Right cardiac atrium (tissue), 5 donors: ENCODE data around the gene NPLOC4. TPM values are rescaled to one million over a fixed set of nuclear protein-coding genes. Genes with fewer than 3 reads are reported as not detected.
"Not testable (repeated sequence)": the region's sequence is repeated elsewhere in the genome, so short reads cannot be mapped to it uniquely, and the experiment has no call there.

Experiments used
- ATAC-seq, 2 donors: fragments of 200-7000 bp; cut with Tn5 transposase; one replicate each; pipeline versions ENCODE4 v1.8.0 to v1.9.1; 2020; ENCODE audit warnings: moderate library complexity in 2 of 2, mild to moderate bottlenecking in 1 of 2
- DNase-seq, 3 donors: peaks; one replicate each; pipeline ENCODE4 v3.0.0-alpha.2; 2020
- H3K27ac ChIP-seq: one replicate; pipeline ENCODE4 v1.5.1; 2013; ENCODE audit warnings: mild to moderate bottlenecking, low read length, control low read depth, moderate library complexity
- H3K27me3 ChIP-seq: one replicate; pipeline ENCODE4 v1.6.1; 2013; ENCODE audit not compliant: control insufficient read depth, insufficient read depth
- H3K4me1 ChIP-seq: one replicate; pipeline ENCODE4 v1.6.1; 2013; ENCODE audit warnings: low read length; ENCODE audit not compliant: control insufficient read depth, insufficient read depth
- H3K4me3 ChIP-seq: one replicate; pipeline ENCODE4 v1.5.1; 2013; ENCODE audit warnings: low read length, control low read depth
- H3K9me3 ChIP-seq: one replicate; pipeline ENCODE4 v1.6.1; 2013; ENCODE audit warnings: low read length; ENCODE audit not compliant: control insufficient read depth
- WGBS: extraction: QIAGEN DNeasy Blood & Tissue Kit; methylation state at CpG from one replicate; pipeline ENCODE4 v1.1.7; 2013; 5-methylcytosine and 5-hydroxymethylcytosine counted together
- intact Hi-C, 4 donors: fragments of 100-400 bp; cut with DNase I; formaldehyde crosslinking; loops; one replicate each; pipeline versions ENCODE4 v1.11.0 to v1.14.0; 2022 to 2023
- polyA plus RNA-seq: library from polyadenylated mRNA; stranded (reverse); fragments of 200-250 nt; gene quantifications from one replicate; pipeline ENCODE4 v1.2.3, GENCODE V29; 2013
- total RNA-seq, 4 donors: library from RNA; stranded (reverse); fragmentation: NEBNext Ultra II Directional; extraction: Animal tissue kit (Norgen Biotek cat#: 25700); gene quantifications; one replicate each; pipeline ENCODE4 v1.2.1, GENCODE V29; 2021
- donor health status: healthy with polysubstance abuse.
- donor health status: DM: no; HTN: yes; CAD: no.
- donor health status: DM: no; HTN: no; CAD: no.
- donor health status: DM: no; HTN: yes; CAD: no; lungs with severe emphysema.
- donor health status: DM: yes; HTN: yes; CAD: no.

NPLOC4 gene
- total and polyA plus RNA-seq, 5 donors: 36.8 to 106 (median 85.1) TPM

DNA sequence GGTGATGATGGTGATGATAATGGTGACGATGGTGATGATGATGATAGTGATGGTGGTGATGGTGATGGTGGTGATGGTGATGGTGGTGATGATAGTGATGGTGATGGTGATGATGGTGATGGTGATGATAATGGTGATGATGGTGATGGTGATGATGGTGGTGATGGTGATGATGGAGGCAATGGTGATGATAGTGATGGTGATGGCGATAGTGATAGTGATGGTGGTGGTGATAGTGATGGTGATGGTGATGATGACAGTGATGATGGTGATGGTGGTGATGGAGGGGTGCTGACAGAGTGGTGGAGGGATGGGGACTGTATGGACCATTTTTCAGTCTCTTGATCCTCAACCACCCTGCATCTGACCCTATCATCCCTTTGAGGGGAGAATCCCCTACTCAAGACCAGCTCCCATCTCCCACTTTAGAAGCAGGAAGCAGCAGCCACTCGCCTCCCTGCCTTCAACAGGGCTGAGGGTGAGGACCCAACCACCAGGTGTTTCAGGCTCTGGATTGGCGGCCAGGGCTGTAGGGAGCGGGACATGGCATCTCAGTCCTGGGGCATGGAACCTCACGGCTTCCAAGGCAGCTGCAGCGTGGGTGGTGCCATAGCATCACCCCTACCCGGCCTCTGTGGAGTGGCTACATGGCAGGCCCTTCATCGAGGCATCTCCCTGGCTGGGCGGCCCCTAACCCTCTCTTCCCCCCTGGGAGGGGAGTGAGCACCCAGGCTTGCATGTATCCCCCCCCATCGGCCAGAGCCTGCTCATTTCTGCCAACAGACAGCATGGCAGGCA lies 104.2 kb downstream of the NPLOC4 start:
- Histone ChIP-seq H3K27ac (no peak overlapping the region), H3K27me3 (no peaks in the 10 kb centered on the region), H3K4me3 (no peak overlapping the region), H3K4me1 (no peaks in the 10 kb centered on the region), H3K9me3 (no peaks in the 10 kb centered on the region)
- peak in 2 of 3 donors; percentile 18 to 63 for DNase-seq
- 90% methylated on average over 11 of the region's 11 CpGs for WGBS
- no peak for ATAC-seq
- intact Hi-C loops: no loop called here

DNA sequence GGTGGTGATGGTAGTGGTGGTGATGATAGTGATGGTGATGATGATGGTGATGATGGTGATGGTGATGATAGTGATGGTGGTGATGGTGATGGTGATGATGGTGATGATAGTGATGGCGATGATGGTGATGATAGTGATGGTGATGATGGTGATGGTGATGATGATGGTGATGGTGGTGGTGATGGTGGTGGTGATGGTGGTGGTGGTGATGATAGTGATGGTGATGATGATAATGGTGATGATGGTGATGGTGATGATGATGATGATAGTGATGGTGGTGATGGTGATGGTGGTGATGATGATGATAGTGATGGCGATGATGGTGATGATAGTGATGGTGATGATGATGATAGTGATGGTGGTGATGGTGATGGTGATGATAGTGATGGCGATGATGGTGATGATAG lies 104.9 kb downstream of the NPLOC4 start:
- DNase-seq, H3K27me3 ChIP-seq, H3K9me3 ChIP-seq, H3K27ac ChIP-seq, H3K4me1 ChIP-seq, H3K4me3 ChIP-seq, intact Hi-C loops, ATAC-seq: not testable (repeated sequence)
- 97% methylated on average over 3 of the region's 3 CpGs for WGBS

DNA sequence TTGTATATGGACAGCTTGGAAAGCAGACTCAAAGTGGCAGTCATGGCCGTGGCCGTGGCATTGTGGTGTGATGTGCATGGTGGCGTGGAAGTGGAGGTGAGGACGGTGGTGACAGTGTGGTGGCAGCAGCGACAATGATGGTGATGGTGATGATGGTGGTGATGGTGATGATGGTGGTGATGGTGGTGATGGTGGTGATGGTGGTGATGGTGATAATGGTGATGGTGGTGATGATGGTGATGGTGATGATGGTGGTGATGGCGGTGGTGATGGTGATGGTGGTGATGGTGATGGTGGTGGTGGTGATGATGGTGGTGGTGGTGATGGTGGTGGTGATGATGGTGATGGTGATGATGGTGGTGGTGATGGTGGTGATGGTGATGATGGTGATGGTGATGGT lies 105.9 kb downstream of the NPLOC4 start:
- intact Hi-C loops, DNase-seq, H3K4me3 ChIP-seq, ATAC-seq, H3K27ac ChIP-seq, H3K4me1 ChIP-seq, H3K9me3 ChIP-seq, H3K27me3 ChIP-seq: not testable (repeated sequence)
- 88% methylated on average over 6 of the region's 6 CpGs for WGBS

DNA sequence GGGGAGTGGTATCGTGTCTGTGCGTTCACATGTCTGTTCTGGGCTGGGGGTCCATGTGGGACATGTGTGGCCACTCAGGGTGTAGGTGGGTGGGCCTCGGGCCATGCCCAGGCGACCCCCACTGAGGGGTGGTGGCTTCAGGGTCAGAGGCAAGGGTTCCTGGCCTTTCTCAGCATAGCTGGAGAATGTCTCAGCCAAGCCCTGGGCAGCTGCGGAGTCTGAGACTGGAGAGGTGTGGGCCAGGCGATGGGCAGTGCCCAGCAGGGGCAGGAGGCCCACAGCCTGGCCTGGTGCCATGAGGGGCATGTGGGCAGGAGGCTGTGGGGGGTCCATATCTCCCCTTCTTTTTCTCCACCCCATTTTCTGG lies 107.5 kb downstream of the NPLOC4 start:
- ATAC-seq: no peak
- no peaks in the 10 kb centered on the region for H3K27me3 ChIP-seq
- peak in 2 of 3 donors; percentile 24 to 45 for DNase-seq
- H3K9me3 ChIP-seq: no peaks in the 10 kb centered on the region
- intact Hi-C loops: no loop called here
- no peak overlapping the region for H3K4me3 ChIP-seq
- no peak overlapping the region for H3K27ac ChIP-seq
- 87% methylated on average over 6 of the region's 6 CpGs for WGBS
- H3K4me1 ChIP-seq: no peaks in the 10 kb centered on the region

DNA sequence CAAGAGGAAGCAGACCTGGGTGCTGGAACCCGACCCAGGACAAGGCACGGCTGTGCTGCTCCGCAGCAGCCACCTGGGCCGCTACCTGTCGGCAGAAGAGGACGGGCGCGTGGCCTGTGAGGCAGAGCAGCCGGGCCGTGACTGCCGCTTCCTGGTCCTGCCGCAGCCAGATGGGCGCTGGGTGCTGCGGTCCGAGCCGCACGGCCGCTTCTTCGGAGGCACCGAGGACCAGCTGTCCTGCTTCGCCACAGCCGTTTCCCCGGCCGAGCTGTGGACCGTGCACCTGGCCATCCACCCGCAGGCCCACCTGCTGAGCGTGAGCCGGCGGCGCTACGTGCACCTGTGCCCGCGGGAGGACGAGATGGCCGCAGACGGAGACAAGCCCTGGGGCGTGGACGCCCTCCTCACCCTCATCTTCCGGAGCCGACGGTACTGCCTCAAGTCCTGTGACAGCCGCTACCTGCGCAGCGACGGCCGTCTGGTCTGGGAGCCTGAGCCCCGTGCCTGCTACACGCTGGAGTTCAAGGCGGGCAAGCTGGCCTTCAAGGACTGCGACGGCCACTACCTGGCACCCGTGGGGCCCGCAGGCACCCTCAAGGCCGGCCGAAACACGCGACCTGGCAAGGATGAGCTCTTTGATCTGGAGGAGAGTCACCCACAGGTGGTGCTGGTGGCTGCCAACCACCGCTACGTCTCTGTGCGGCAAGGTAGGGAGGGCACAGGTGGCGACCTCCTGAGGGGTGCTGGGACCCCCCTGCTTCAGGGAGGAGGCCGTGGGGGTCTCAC lies 108.1 kb downstream of the NPLOC4 start:
- no peaks in the 10 kb centered on the region for H3K4me1 ChIP-seq
- H3K4me3 ChIP-seq: no peak overlapping the region
- no peaks in the 10 kb centered on the region for H3K27me3 ChIP-seq
- H3K27ac ChIP-seq: no peak overlapping the region
- WGBS: 90% methylated on average over 62 of the region's 62 CpGs
- no peak for ATAC-seq
- no peaks in the 10 kb centered on the region for H3K9me3 ChIP-seq
- DNase-seq: peak in 2 of 3 donors; percentile 54
- intact Hi-C loops: no loop called here

DNA sequence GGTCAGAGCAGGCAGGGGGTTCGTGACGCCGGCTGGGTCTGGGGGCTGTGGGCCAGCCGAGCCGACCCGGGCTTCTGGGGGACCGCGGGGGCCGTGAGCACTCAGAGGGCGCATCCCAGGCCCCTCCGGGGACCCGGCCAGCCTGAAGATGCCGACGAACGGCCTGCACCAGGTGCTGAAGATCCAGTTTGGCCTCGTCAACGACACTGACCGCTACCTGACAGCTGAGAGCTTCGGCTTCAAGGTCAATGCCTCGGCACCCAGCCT lies 108.6 kb downstream of the NPLOC4 start:
- peak in 2 of 3 donors; percentile 43 to 57 for DNase-seq
- intact Hi-C loops: no loop called here
- H3K27ac ChIP-seq: no peak overlapping the region
- no peak for ATAC-seq
- H3K9me3 ChIP-seq: no peaks in the 10 kb centered on the region
- H3K4me3 ChIP-seq: no peak overlapping the region
- no peaks in the 10 kb centered on the region for H3K4me1 ChIP-seq
- H3K27me3 ChIP-seq: no peaks in the 10 kb centered on the region
- WGBS: 54% methylated on average over 20 of the region's 20 CpGs

DNA sequence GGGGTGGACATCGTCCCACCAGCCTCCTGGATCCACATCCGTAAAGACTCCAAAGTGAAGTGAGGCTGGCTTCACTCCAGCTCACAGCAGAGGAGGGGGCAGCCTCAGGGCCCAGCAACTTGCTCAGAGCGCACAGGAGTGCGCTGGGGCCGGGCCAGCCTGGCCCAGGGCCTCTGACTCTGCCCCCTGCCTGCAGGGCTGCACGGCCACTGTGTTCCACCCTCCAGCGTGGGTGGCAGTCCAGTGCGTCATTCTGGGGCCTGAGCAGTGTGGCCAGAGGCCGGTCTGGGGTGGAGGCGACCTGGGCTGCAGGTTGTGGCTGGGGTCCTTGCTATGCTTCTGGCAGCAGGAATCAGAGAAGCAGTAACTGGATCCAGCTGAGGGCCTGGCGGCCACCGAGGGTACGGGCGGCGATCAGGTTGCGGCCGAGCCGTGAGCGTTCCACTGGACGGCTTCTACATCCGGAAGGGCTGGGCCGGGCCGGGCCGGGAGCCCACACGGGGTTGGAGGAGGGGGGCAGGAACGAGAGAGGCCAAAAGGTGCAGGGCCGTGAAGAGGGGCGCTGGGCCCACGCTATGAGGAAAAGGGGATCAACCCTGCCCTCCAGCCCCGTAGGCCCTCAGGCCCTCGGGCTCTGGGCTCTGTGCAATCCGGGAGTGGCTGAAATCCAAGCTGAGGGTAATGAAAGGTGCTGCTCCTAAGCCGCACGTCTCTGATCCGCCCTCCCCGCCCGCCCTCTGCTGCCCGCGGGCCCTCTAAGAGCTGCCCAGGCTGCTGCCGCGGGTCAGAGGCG lies 109.1 kb downstream of the NPLOC4 start, which contains the start of gene FSCN2:
Gene FSCN2, plus strand, starts transcription at position 787 of the 793 bp plus-strand sequence. CDS start 155 bp downstream, outside the sequence.
- H3K4me1 ChIP-seq: no peaks in the 10 kb centered on the region
- peak in 1 of 2 donors; percentile 42 for ATAC-seq
- H3K27ac ChIP-seq: no peak within 1 kb of the TSS
- intact Hi-C loops: no loop called here
- H3K27me3 ChIP-seq: no peaks in the 10 kb centered on the region
- no peaks in the 10 kb centered on the region for H3K9me3 ChIP-seq
- H3K4me3 ChIP-seq: no peak within 1 kb of the TSS
- DNase-seq: peak in 2 of 3 donors; percentile 53 to 66
- 40% methylated on average over 42 of the region's 42 CpGs for WGBS

DNA sequence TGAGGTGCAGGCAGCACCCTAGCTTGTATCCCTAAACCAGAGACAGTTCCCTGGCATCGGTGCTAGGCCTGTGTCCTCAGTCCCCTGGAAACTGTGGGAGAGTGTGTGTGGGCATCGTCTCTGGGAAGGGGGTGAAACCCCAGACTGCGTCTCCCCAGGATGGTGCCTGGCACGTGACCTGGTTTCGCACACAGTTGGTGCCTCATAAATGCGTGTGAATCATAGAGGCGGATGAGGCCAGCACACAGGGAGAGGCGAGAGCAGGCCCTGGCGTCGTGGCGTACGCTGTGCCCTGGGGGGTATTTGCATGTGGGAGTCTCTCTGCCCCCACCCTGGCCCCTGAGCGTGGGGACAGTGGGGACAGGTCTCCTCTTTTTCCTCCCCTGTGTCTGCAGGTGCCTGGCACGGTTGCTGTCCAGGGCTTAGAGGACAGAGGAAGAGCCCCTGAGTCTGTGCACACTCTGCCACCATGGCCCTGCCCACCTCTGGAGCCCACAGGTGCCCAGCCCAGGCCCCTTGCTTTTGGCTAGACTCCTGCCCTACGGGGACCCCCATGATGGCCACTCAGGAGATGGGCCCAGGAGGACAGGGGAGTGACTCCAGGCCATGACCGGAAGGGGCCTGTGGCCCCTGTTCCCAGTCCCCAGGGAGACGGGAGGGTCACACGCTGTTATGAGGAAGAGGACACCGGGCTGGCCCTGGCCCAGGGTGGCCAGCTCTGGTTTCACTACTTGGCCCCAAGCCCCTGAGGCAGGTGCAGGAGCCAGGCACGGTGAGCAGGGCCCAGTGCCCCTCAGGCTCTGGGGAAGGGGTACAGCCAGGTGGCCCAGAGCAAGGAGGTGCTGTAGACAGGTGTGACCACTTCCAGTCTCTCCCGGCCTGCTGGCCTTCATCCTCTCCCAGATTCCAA lies 110.0 kb downstream of the NPLOC4 start:
- H3K4me1 ChIP-seq: no peaks in the 10 kb centered on the region
- no peak overlapping the region for H3K27ac ChIP-seq
- intact Hi-C loops: no loop called here
- no peak overlapping the region for H3K4me3 ChIP-seq
- no peaks in the 10 kb centered on the region for H3K9me3 ChIP-seq
- DNase-seq (peak in 2 of 3 donors; percentile 29 to 52), ATAC-seq (no peak)
- WGBS: 84% methylated on average over 21 of the region's 21 CpGs
- H3K27me3 ChIP-seq: no peaks in the 10 kb centered on the region

DNA sequence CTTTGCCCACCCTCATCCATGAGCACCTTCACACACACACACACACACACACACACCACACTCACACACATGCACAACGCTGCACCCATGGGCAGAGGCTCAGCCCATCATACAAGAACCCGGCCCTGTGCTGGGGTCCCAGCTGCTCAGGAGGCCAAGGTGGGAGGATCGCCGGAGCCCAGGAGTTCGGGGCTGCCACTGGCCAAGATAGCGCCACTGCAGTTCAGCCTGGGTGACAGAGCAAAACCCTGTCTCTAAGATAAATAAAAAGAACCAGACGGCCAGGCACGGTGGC lies 112.1 kb downstream of the NPLOC4 start:
- Histone ChIP-seq H3K27me3 (no peaks in the 10 kb centered on the region), H3K9me3 (no peaks in the 10 kb centered on the region), H3K4me3 (no peak overlapping the region), H3K4me1 (no peaks in the 10 kb centered on the region), H3K27ac (no peak overlapping the region)
- ATAC-seq: no peak
- peak in 2 of 3 donors; percentile 10 to 20 for DNase-seq
- intact Hi-C loops: no loop called here
- 92% methylated on average over 8 of the region's 8 CpGs for WGBS

DNA sequence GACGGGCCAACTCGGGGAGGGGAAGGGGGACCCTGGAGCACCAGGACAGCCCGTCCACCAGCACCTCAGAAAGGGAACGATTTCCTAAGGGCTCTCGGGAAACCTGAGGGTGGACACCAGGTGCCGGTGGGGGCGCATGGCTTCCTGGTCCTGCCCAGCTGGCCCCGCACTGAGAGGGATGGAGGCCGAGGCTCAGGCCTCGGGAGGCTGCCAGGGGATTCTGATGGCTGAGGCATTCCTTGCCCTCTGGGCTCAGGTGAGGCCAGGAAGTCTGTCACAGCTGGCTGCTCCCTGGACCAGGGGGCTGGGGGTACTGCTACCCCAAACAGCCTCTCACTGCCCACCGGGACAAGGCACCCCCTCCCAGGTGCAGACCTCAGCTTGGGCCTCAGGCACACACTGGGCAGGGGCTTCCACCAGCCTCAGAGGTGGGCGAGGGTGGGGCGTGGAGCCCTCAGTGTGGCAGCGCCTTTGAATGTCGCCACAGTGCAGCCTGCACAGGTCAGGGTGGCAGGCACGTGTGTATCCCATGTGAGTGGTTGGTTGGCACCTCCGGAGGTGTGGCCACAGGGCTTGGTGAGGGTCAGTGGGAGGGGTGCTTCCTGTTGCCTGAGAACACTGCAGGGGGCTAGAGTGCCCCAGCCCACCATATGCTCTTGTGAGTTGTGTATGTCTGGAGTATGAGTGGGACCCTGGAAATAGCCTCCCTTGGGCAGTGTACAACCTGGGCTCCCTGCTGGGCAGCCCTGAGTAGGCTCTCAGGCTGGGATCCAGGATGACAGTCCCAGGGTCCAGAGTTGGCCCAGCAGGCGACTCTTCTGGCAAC lies 112.7 kb downstream of the NPLOC4 start:
- intact Hi-C loops: no loop called here

More for the DNA sequence above, 112.7 kb downstream of the NPLOC4 start:
- H3K4me3 ChIP-seq: no peak overlapping the region
- no peaks in the 10 kb centered on the region for H3K4me1 ChIP-seq
- WGBS: 73% methylated on average over 18 of the region's 18 CpGs
- ATAC-seq: no peak
- no peaks in the 10 kb centered on the region for H3K9me3 ChIP-seq
- peak in 2 of 3 donors; percentile 24 to 42 for DNase-seq
- no peaks in the 10 kb centered on the region for H3K27me3 ChIP-seq
- H3K27ac ChIP-seq: no peak overlapping the region
